NCI-H345 treated with DMSO at 0.1 percent for 48 hours (cell line): Measurements from ENCODE around the gene RPN1.

Experiments used
- DNase-seq: peaks from one replicate; lab custom pipeline; 2025; ENCODE audit not compliant: unreplicated experiment; lab: John Stamatoyannopoulos, UW

RPN1 gene

GRCh38 chr3:128585189-128585588 lies 65.4 kb downstream of the RPN1 start:
- DNase-seq = no peak

- peak; percentile 31 for DNase-seq
These were observed 66.1 kb downstream of the RPN1 start for GRCh38 chr3:128584412-128585020.

- no peak for DNase-seq
These were observed 69.1 kb downstream of the RPN1 start for GRCh38 chr3:128581566-128581965.

GRCh38 chr3:128579927-128580326 lies 70.7 kb downstream of the RPN1 start:
- DNase-seq = no peak

- no peak for DNase-seq
These were observed 72.3 kb downstream of the RPN1 start for GRCh38 chr3:128578346-128578745.

GRCh38 chr3:128577711-128578110 lies 72.9 kb downstream of the RPN1 start:
- DNase-seq = no peak

- DNase-seq = no peak
These were observed 74.3 kb downstream of the RPN1 start for GRCh38 chr3:128576290-128576689.

GRCh38 chr3:128575777-128576176 lies 74.8 kb downstream of the RPN1 start:
- no peak for DNase-seq

GRCh38 chr3:128573707-128574162 lies 76.9 kb downstream of the RPN1 start:
- no peak for DNase-seq

- no peak for DNase-seq
These were observed 77.5 kb downstream of the RPN1 start for GRCh38 chr3:128573160-128573559.

- DNase-seq = no peak
These were observed 77.9 kb downstream of the RPN1 start for GRCh38 chr3:128572644-128573105.

- DNase-seq = no peak
These were observed 78.6 kb downstream of the RPN1 start for GRCh38 chr3:128572013-128572412.
